K562 (cell line): ENCODE measurements around the gene AMN1. TPM values are rescaled to one million over a fixed set of nuclear protein-coding genes. Genes with fewer than 3 reads are reported as not detected.

Experiments used
- ARNT ChIP-seq, 2 experiments: fragments of 450-650 bp; IDR thresholded peaks; 2 replicates each; pipeline ENCODE4 v1.6.1; 2016; ENCODE audit warnings: mild to moderate bottlenecking in 1 of 2
- ATF7 ChIP-seq: fragments of 450-650 bp; IDR thresholded peaks from 2 replicates; pipeline ENCODE4 v1.7.1; 2014; ENCODE audit warnings: mild to moderate bottlenecking, moderate library complexity
- BRD9 ChIP-seq: fragments of 450-650 bp; IDR thresholded peaks from 2 replicates; pipeline ENCODE4 v1.6.1; 2018; ENCODE audit warnings: low read depth; ENCODE audit not compliant: partially characterized antibody
- GTF2A2 ChIP-seq: IDR thresholded peaks from 2 replicates; pipeline ENCODE4 v1.6.1; 2016; ENCODE audit warnings: mild to moderate bottlenecking, missing genetic modification characterization, missing compliant biosample characterization
- MAFF ChIP-seq: IDR thresholded peaks from 2 replicates; pipeline ENCODE4 v1.6.1; 2012; ENCODE audit warnings: low read length, improper control_type of control experiment
- MAFG ChIP-seq: fragments of 450-650 bp; conservative IDR thresholded peaks from 2 replicates; pipeline ENCODE4 v1.6.1; 2016; ENCODE audit warnings: missing genetic modification characterization, missing compliant biosample characterization
- NCOR1 ChIP-seq: fragments of 450-650 bp; IDR thresholded peaks from 2 replicates; pipeline ENCODE4 v1.6.1; 2016; ENCODE audit warnings: mild to moderate bottlenecking, moderate library complexity
- NEUROD1 ChIP-seq: fragments of 150-350 bp; IDR thresholded peaks from 2 replicates; pipeline ENCODE4 v1.6.1; 2014; ENCODE audit warnings: borderline replicate concordance, low read length, low read depth; ENCODE audit not compliant: partially characterized antibody
- PML ChIP-seq: IDR thresholded peaks from 2 replicates; pipeline ENCODE4 v1.6.1; 2012; ENCODE audit warnings: low read length, inconsistent platforms
- POLR2B ChIP-seq: fragments of 450-650 bp; IDR thresholded peaks from 2 replicates; pipeline ENCODE4 v1.6.1; 2018; ENCODE audit warnings: low read depth; ENCODE audit not compliant: partially characterized antibody
- RAD21 ChIP-seq, 2 experiments: fragments of 250-450 bp in 1 of 2; fragments of 450-650 bp in 1 of 2; sonication (Bioruptor Pico) in 1 of 2; formaldehyde crosslinking in 1 of 2; IDR thresholded peaks in 1 of 2; conservative IDR thresholded peaks in 1 of 2; 2 replicates each; pipeline versions ENCODE4 v1.4.0 to v1.8.0; 2020 to 2022; ENCODE audit warnings: mild to moderate bottlenecking in 2 of 2, moderate library complexity in 1 of 2
- RFX1 ChIP-seq: fragments of 450-650 bp; IDR thresholded peaks from 2 replicates; pipeline ENCODE4 v1.6.1; 2016; ENCODE audit warnings: mild to moderate bottlenecking, moderate library complexity
- SOX6 ChIP-seq: fragments of 450-650 bp; IDR thresholded peaks from 2 replicates; pipeline ENCODE4 v1.6.1; 2014; ENCODE audit warnings: mild to moderate bottlenecking
- SPI1 ChIP-seq: IDR thresholded peaks from 2 replicates; pipeline ENCODE4 v1.6.1; 2011; ENCODE audit warnings: low read depth, low read length, control low read depth, borderline replicate concordance
- TAF1 ChIP-seq: IDR thresholded peaks from 2 replicates; pipeline ENCODE4 v1.6.1; 2011; ENCODE audit warnings: mild to moderate bottlenecking, low read length, moderate library complexity; ENCODE audit not compliant: insufficient read depth, control insufficient read depth, severe bottlenecking; ENCODE audit errors: extremely low read depth
- ZNF668 ChIP-seq: fragments of 250-450 bp; sonication (Bioruptor Pico); IDR thresholded peaks from 2 replicates; pipeline ENCODE4 v1.8.0; 2022; ENCODE audit warnings: mild to moderate bottlenecking, inconsistent platforms
- ZSCAN29 ChIP-seq: fragments of 450-650 bp; IDR thresholded peaks from 2 replicates; pipeline ENCODE4 v1.6.1; 2017
- ZSCAN32 ChIP-seq: fragments of 450-650 bp; formaldehyde crosslinking; IDR thresholded peaks from 2 replicates; pipeline ENCODE4 v1.4.0; 2020; ENCODE audit warnings: mild to moderate bottlenecking, moderate library complexity
- polyA plus RNA-seq, 8 experiments: library from polyadenylated mRNA; depleted of rRNA in 4 of 8; stranded (reverse) in 5 of 8; unstranded in 3 of 8; fragments of >200 nt; fragmentation: Nextera tagmentation in 2 of 8; fragmentation: Illumina TruSeq in 1 of 8; extraction: Ambion mirVana in 2 of 8; extraction: Trizol in 1 of 8; gene quantifications; 2 replicates each; pipeline versions ENCODE4 v1.2.1 to v1.2.3, GENCODE V29; 2011 to 2014; ENCODE audit warnings: inconsistent platforms in 1 of 8, missing spikeins in 1 of 8
- total RNA-seq, 7 experiments: library from RNA; depleted of rRNA in 6 of 7; stranded (reverse); fragments of >200 nt in 6 of 7; fragmentation: Illumina TruSeq in 2 of 7; extraction: Trizol in 2 of 7; gene quantifications; 2 replicates each; pipeline versions ENCODE4 v1.2.1 to v1.2.3, GENCODE V29; 2011 to 2021; ENCODE audit warnings: low replicate concordance in 1 of 7
- TF ChIP-seq, protein P1 (sequence below): sonication (generic); formaldehyde crosslinking; IDR thresholded peaks from 2 replicates; pipeline ENCODE4 v1.8.0; 2022; ENCODE audit warnings: missing genetic modification reagents, mild to moderate bottlenecking, borderline replicate concordance
- TF ChIP-seq, protein P2 (sequence below), 2 experiments: fragments of 450-650 bp; conservative IDR thresholded peaks; 2 replicates each; pipeline ENCODE4 v1.6.1; 2017; ENCODE audit warnings: mild to moderate bottlenecking in 2 of 2, moderate library complexity in 2 of 2
- TF ChIP-seq, protein P3 (sequence below): fragments of 250-450 bp; sonication (Bioruptor Pico); IDR thresholded peaks from 2 replicates; pipeline ENCODE4 v1.5.0; 2021
- TF ChIP-seq, protein P4 (sequence below): fragments of 450-650 bp; IDR thresholded peaks from 2 replicates; pipeline ENCODE4 v1.6.1; 2017; ENCODE audit warnings: antibody characterized with exemption, mild to moderate bottlenecking

The AMN1 gene
- total and polyA plus RNA-seq, 9 of the 15 experiments (the other 6 are each of a cell fraction or from before 2014, with no cell fraction given), result 5.2 to 27.6 (median 13.0) TPM

DNA sequence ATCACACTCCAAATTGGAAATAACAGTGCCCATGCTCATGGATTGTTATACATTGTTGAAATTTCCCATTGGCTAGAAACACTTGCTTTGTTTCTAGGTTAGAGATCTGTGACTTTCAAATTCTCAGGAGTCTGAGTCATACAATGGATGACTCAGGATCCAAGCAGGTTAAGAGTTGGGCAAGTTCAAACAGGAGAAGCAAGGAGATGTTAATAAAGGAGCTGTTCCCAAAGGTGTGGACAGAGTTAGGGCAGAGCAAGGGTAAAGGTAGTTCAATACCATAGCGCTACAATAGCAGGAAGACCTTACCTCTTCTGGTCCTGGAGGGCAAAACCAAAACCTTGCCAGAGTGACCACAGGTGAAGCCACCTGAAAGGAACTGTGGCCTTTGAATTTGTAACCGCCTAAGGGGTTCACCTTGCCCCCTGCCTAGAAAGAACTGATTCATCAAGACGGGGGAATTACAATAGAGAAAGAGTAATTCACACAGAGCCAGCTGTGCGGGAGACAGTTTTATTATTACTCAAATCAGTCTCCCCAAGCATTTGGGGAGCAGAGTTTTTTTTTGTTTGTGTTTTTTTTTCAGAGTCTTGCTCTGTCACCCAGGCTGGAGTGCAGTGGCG lies 4.2 kb upstream of the AMN1 start (continued):
- TF ChIP-seq RAD21 (CRISPR knock-in tag; conservative IDR thresholded peaks at IDR 0.05 in 1 of 2, IDR thresholded peaks at IDR 0.05 in 1 of 2), result peak in 1 of 2 experiments; percentile 22; a peak in 1 of 4 replicates
- peak; percentile 28; the same call in 1 of the 2 replicates for TF ChIP-seq ATF7
- TF ChIP-seq SPI1, result no peak
- TF ChIP-seq BRD9, result peak; percentile 88
- TF ChIP-seq NEUROD1, result peak; percentile 41
- TF ChIP-seq SOX6, result peak; percentile 87
- TF ChIP-seq RFX1, result peak; percentile 9; the same call in 1 of the 2 replicates
- TF ChIP-seq, protein P1, sequence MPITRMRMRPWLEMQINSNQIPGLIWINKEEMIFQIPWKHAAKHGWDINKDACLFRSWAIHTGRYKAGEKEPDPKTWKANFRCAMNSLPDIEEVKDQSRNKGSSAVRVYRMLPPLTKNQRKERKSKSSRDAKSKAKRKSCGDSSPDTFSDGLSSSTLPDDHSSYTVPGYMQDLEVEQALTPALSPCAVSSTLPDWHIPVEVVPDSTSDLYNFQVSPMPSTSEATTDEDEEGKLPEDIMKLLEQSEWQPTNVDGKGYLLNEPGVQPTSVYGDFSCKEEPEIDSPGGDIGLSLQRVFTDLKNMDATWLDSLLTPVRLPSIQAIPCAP (CRISPR knock-in tag), result no peak
- no peak for TF ChIP-seq GTF2A2 (tag)
- TF ChIP-seq, protein P2, sequence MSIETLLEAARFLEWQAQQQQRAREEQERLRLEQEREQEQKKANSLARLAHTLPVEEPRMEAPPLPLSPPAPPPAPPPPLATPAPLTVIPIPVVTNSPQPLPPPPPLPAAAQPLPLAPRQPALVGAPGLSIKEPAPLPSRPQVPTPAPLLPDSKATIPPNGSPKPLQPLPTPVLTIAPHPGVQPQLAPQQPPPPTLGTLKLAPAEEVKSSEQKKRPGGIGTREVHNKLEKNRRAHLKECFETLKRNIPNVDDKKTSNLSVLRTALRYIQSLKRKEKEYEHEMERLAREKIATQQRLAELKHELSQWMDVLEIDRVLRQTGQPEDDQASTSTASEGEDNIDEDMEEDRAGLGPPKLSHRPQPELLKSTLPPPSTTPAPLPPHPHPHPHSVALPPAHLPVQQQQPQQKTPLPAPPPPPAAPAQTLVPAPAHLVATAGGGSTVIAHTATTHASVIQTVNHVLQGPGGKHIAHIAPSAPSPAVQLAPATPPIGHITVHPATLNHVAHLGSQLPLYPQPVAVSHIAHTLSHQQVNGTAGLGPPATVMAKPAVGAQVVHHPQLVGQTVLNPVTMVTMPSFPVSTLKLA (conservative IDR thresholded peaks at IDR 0.05), result peak in 1 of 2 experiments; percentile 36; a peak in 1 of 4 replicates
- 0 out of 2 replicates have a peak, but pooled peaks have one; percentile 34 for TF ChIP-seq PML
- TF ChIP-seq, protein P3, sequence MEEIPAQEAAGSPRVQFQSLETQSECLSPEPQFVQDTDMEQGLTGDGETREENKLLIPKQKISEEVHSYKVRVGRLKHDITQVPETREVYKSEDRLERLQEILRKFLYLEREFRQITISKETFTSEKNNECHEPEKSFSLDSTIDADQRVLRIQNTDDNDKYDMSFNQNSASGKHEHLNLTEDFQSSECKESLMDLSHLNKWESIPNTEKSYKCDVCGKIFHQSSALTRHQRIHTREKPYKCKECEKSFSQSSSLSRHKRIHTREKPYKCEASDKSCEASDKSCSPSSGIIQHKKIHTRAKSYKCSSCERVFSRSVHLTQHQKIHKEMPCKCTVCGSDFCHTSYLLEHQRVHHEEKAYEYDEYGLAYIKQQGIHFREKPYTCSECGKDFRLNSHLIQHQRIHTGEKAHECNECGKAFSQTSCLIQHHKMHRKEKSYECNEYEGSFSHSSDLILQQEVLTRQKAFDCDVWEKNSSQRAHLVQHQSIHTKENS (CRISPR knock-in tag), result no peak
- TF ChIP-seq ZSCAN29, result no peak
- TF ChIP-seq ZSCAN32 (CRISPR knock-in tag), result no peak
- no peak for TF ChIP-seq ZNF668
- TF ChIP-seq NCOR1, result peak; percentile 31; the same call in 1 of the 2 replicates
- TF ChIP-seq TAF1, result no peak
- peak; percentile 82 for TF ChIP-seq MAFG (tag)
- TF ChIP-seq ARNT (IDR thresholded peaks at IDR 0.05), result peak in 1 of 2 experiments; percentile 27; a peak in 1 of 4 replicates
- TF ChIP-seq MAFF, result peak; percentile 78
- TF ChIP-seq, protein P4, sequence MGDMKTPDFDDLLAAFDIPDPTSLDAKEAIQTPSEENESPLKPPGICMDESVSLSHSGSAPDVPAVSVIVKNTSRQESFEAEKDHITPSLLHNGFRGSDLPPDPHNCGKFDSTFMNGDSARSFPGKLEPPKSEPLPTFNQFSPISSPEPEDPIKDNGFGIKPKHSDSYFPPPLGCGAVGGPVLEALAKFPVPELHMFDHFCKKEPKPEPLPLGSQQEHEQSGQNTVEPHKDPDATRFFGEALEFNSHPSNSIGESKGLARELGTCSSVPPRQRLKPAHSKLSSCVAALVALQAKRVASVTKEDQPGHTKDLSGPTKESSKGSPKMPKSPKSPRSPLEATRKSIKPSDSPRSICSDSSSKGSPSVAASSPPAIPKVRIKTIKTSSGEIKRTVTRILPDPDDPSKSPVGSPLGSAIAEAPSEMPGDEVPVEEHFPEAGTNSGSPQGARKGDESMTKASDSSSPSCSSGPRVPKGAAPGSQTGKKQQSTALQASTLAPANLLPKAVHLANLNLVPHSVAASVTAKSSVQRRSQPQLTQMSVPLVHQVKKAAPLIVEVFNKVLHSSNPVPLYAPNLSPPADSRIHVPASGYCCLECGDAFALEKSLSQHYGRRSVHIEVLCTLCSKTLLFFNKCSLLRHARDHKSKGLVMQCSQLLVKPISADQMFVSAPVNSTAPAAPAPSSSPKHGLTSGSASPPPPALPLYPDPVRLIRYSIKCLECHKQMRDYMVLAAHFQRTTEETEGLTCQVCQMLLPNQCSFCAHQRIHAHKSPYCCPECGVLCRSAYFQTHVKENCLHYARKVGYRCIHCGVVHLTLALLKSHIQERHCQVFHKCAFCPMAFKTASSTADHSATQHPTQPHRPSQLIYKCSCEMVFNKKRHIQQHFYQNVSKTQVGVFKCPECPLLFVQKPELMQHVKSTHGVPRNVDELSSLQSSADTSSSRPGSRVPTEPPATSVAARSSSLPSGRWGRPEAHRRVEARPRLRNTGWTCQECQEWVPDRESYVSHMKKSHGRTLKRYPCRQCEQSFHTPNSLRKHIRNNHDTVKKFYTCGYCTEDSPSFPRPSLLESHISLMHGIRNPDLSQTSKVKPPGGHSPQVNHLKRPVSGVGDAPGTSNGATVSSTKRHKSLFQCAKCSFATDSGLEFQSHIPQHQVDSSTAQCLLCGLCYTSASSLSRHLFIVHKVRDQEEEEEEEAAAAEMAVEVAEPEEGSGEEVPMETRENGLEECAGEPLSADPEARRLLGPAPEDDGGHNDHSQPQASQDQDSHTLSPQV, result peak; percentile 51
- peak; percentile 41 for TF ChIP-seq POLR2B
